Measurements from ENCODE around the gene FTCD.

Gene FTCD

DNA sequence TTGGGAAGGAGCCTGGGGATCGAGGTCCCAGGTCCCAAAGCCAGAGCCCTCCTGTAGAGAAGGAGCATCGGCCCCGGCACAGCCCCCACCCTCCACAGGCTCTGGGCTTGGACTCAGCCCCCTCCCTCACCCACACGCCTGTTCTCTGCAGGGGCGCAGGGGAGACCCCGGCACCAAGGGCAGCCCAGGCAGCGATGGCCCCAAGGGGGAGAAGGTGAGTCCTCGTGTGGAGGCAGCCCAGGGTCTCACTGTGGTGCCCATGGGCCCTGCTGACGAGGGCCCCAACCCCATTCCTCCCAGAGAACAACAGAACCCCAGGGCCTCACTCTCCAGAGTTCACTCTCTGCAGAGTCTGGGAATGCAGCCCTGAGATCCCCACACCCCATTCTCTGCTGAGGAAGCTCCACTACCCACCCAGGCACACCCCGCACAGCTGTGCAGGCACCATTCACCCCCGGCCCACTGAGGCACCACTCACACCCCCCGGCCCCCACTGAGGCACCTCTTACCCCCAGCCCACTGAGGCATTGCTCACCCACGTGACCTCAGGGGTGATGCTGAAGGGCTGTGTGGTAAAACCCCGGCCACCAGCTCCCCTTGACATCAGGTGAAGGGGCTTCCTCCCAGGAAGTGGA is 35.6 kb downstream of the FTCD start:
- Histone ChIP-seq H3K9me3 (ENCODE audit: control insufficient read depth, low read depth, low read length) (no peaks in the 10 kb centered on the region), H3K27ac (ENCODE audit: low read length) (no peak overlapping the region), H3K36me3 (ENCODE audit: control insufficient read depth, low read depth, low read length) (no peaks in the 10 kb centered on the region), H3K9ac (ENCODE audit: low read length) (no peak overlapping the region), H3K27me3 (ENCODE audit: control insufficient read depth, insufficient read depth, low read length) (no peaks in the 10 kb centered on the region), H3K4me1 (ENCODE audit: control insufficient read depth, low read depth, low read length) (no peaks in the 10 kb centered on the region), H3K4me3 (ENCODE audit: low read length) (no peak overlapping the region)

DNA sequence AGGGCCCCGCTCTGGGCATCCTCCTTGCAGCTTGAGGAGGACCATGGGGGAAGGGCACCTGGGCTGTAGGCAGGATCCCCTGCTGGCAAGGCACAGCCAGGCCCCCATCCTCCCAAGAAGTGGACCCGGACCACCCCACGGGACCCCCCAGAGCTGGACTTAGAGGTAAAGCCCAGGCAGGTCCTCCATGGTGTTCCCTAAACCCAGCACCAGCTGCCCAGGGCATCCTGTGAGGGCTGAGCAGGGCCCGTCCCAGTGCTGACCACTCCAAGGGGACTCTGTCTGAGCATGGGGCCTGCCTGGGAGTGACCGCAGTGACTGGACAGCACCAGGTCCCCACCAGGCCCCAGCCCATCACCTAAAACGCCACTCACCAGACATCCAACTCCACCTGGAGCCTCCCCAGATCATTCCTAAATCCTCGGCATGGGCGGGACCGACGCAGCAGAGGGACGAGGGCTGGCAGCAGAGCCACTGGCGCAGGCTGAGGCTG is 36.2 kb downstream of the FTCD start:
- Histone ChIP-seq H3K9me3 (ENCODE audit: control insufficient read depth, low read depth, low read length) (no peaks in the 10 kb centered on the region), H3K27ac (ENCODE audit: low read length) (no peak overlapping the region), H3K9ac (ENCODE audit: low read length) (no peak overlapping the region), H3K27me3 (ENCODE audit: control insufficient read depth, insufficient read depth, low read length) (no peaks in the 10 kb centered on the region), H3K36me3 (ENCODE audit: control insufficient read depth, low read depth, low read length) (no peaks in the 10 kb centered on the region), H3K4me1 (ENCODE audit: control insufficient read depth, low read depth, low read length) (no peaks in the 10 kb centered on the region), H3K4me3 (ENCODE audit: low read length) (no peak overlapping the region)

DNA sequence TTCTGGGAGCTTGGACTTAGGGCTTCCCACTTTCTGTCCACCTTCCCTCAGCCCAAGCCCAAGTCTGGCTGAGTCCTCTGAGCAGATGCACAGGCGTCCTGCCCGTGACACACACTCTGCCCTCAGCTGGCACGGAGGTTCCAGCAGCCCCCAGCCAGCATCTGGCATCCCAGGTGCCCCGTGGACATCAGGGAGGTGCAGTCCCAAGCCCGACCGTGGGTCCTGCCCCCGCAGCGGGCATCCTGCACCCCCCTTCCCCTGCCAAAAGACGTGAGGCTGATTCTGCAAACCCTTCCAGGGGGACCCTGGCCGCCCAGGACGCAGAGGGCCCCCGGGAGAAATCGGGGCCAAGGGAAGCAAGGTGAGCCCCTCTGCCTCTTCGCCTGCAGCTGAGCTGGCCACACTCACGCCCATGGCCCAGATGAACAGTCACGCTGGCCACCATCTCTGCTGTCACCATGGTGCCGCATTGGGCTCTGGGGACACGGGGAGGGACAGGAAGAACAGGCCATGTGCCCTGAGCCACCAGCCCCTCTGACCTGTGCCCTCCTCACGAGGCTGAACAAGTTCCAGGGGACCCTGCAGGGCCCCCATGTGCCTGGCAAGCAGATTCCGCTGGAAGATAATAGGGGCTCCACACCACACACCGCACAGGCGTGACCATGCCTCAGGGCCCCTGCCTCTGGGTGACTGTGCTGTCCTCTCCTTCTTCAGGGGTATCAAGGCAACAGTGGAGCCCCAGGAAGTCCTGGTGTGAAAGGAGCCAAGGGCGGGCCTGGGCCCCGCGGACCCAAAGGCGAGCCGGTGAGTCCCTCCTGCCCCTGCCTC is 36.8 kb downstream of the FTCD start:
- H3K27me3 ChIP-seq (ENCODE audit: control insufficient read depth, insufficient read depth, low read length), result no peaks in the 10 kb centered on the region
- no peaks in the 10 kb centered on the region for H3K9me3 ChIP-seq (ENCODE audit: control insufficient read depth, low read depth, low read length)
- no peak overlapping the region for H3K27ac ChIP-seq (ENCODE audit: low read length)

DNA sequence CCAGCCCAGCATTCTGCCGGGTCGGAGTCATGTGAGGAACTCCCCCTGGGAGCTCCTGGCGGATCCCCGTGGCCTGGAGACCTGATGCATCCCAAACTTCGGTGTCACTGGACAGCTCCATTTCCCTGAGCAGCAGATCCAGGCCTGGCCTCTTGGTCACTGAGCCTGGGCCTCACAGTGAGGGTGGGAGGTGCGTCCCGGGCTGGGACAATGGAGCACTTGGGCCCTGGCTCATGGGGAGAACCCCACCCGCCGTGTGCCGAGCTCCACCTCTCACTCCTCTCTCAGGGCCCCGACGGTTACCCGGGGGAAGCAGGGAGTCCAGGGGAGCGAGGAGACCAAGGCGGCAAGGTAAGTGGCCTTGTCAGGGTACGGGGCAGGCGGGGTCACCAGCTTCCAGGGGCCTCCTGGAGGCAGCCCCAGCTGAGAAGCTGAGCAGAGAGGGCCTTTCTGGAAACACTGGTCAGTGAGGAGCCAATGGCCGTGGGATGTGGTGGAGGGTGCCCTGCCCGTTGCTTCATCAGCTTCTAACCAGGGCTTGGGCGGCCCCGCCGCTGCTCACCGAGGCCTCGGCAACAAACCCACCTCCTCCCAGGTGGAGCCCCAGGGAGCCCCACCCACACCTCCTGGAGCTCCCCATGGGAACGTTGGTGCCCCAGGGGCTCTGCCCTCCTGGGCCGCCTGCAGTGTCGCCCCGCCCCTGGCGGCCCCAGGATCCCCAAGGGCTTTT is 37.6 kb downstream of the FTCD start:
- H3K27ac ChIP-seq (ENCODE audit: low read length), result no peak overlapping the region
- no peaks in the 10 kb centered on the region for H3K27me3 ChIP-seq (ENCODE audit: control insufficient read depth, insufficient read depth, low read length)
- H3K4me1 ChIP-seq (ENCODE audit: control insufficient read depth, low read depth, low read length), result no peaks in the 10 kb centered on the region
- no peaks in the 10 kb centered on the region for H3K36me3 ChIP-seq (ENCODE audit: control insufficient read depth, low read depth, low read length)
- no peaks in the 10 kb centered on the region for H3K9me3 ChIP-seq (ENCODE audit: control insufficient read depth, low read depth, low read length)
- H3K9ac ChIP-seq (ENCODE audit: low read length), result no peak overlapping the region
- no peak overlapping the region for H3K4me3 ChIP-seq (ENCODE audit: low read length)

More for the DNA sequence above, 36.8 kb downstream of the FTCD start:
- no peak overlapping the region for H3K9ac ChIP-seq (ENCODE audit: low read length)
- H3K4me1 ChIP-seq (ENCODE audit: control insufficient read depth, low read depth, low read length), result no peaks in the 10 kb centered on the region
- no peaks in the 10 kb centered on the region for H3K36me3 ChIP-seq (ENCODE audit: control insufficient read depth, low read depth, low read length)
- no peak overlapping the region for H3K4me3 ChIP-seq (ENCODE audit: low read length)

DNA sequence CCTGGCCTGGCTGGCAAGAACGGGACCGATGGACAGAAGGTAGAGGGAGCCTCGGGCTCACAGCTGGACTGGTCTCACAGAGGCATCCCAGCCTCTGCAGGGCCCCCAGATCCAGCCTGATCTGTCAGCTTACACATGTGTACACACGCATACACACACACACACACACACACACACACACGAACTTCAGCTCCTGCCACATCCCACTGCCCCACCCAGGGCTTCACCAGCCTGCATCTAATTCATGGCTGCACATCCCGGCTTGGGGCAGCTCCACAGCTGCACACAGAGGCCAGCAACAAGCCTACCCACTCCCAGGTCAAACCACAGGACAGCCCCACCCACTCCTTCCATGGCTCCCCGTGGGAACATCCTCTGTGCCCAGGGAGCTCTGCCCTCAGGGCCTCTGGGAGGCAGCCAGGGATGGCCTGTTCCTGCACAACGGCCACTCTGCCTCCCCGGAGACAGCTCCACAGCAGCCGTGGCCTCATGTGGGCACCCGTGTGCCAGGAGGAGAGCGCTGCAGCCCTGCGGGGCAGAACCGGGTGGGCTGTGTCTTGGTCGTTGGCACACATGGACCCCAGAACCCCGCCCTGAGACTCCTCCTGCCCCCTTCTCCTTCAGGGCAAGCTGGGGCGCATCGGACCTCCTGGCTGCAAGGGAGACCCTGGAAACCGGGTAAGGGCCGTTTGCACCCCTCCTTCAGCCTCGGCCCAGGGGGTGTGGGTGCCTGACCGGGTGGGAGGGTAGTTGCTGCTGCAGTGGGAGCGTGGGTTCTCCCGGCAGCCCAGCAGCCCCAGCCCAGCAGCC is 38.4 kb downstream of the FTCD start:
- Histone ChIP-seq H3K36me3 (ENCODE audit: control insufficient read depth, low read depth, low read length) (no peaks in the 10 kb centered on the region), H3K27ac (ENCODE audit: low read length) (no peak overlapping the region), H3K4me1 (ENCODE audit: control insufficient read depth, low read depth, low read length) (no peaks in the 10 kb centered on the region), H3K9me3 (ENCODE audit: control insufficient read depth, low read depth, low read length) (no peaks in the 10 kb centered on the region), H3K27me3 (ENCODE audit: control insufficient read depth, insufficient read depth, low read length) (no peaks in the 10 kb centered on the region), H3K4me3 (ENCODE audit: low read length) (no peak overlapping the region), H3K9ac (ENCODE audit: low read length) (no peak overlapping the region)

DNA sequence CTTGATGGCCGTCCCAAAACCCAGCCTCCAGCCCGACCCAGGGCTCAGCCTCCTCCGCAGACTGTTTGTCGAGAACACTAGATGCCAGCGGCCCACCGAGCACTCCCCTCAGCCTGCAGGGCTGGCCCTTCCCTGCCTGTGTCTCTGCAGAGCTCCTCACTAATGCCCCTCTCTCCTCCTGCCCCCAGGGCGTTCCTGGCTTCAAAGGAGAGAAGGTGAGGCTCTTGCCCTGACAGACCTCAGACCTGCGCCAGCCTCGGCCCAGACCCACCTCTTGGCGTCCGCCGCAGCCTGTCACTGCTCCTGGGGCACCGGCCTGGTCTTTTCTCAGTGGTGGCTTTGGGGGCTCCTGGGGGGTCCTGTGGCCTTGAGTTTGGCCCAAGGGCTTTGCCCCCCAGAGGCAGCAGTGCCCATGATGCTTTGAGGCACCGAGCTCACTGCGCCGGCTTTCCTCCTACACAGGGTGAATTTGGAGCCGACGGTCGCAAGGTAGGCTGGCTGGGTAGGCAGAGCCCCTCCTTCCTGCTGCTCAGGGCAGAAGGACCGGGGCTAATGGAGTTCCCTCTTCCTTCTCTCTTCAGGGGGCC is 39.1 kb downstream of the FTCD start:
- H3K4me3 ChIP-seq (ENCODE audit: low read length), result no peak overlapping the region
- no peaks in the 10 kb centered on the region for H3K9me3 ChIP-seq (ENCODE audit: control insufficient read depth, low read depth, low read length)
- no peaks in the 10 kb centered on the region for H3K4me1 ChIP-seq (ENCODE audit: control insufficient read depth, low read depth, low read length)
- H3K36me3 ChIP-seq (ENCODE audit: control insufficient read depth, low read depth, low read length), result no peaks in the 10 kb centered on the region
- H3K27me3 ChIP-seq (ENCODE audit: control insufficient read depth, insufficient read depth, low read length), result no peaks in the 10 kb centered on the region
- H3K9ac ChIP-seq (ENCODE audit: low read length), result no peak overlapping the region
- H3K27ac ChIP-seq (ENCODE audit: low read length), result no peak overlapping the region

DNA sequence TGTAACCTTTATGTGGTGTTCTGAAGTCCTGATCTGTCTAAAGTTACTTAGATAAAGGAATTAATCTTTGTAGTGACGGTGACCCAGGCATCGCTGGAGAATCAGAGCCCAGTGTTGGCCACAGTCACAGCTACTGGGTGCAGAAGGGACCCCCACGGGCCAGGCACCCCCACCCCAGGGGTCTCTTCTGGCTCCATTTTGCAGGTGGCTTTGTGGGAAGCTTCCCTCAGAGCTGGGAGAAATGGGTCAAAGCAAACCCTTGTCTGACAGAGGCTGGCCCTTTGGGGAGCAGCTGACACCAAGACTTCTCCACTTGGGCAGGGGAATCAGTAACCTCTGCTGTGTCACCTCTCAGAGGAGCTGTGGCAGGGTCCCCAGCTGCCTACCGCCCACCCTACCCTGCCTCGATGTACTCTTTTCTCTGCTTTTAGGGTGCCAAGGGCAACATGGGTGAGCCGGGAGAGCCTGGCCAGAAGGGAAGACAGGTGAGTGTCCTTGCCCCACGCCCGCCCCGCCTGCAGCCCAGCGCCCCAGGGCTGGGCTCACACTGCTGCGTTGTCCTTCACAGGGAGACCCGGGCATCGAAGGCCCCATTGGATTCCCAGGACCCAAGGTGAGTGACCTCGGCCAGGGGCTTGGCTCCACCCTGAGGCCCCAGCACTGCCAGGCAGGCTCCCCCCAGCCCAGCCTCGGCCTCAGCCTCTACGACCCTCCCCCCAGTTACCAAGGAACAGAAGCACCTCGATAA is 39.8 kb downstream of the FTCD start:
- no peak overlapping the region for H3K9ac ChIP-seq (ENCODE audit: low read length)
- no peaks in the 10 kb centered on the region for H3K9me3 ChIP-seq (ENCODE audit: control insufficient read depth, low read depth, low read length)
- no peaks in the 10 kb centered on the region for H3K27me3 ChIP-seq (ENCODE audit: control insufficient read depth, insufficient read depth, low read length)
- no peak overlapping the region for H3K27ac ChIP-seq (ENCODE audit: low read length)
- H3K4me1 ChIP-seq (ENCODE audit: control insufficient read depth, low read depth, low read length), result no peaks in the 10 kb centered on the region
- no peaks in the 10 kb centered on the region for H3K36me3 ChIP-seq (ENCODE audit: control insufficient read depth, low read depth, low read length)
- H3K4me3 ChIP-seq (ENCODE audit: low read length), result no peak overlapping the region

DNA sequence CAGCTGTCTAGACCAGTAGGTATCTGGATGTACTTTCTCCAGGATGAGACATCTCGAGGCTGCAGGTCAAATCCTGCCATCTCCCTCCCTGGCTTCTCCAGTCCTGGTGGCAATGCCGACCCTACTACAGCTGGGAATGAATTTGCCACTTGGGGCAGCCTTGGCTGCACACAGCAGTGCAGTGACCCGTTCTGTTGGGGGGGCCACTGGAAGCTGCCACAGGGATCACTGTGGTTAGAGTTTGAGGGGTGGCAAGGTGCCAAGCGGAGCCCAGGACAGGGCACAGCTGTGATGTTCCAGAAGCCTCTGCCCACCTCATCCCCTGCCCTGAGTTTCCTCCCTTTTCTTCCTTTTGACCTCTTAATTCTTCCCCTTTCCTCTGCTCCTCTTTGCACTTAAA is 40.4 kb downstream of the FTCD start:
- no peaks in the 10 kb centered on the region for H3K27me3 ChIP-seq (ENCODE audit: control insufficient read depth, insufficient read depth, low read length)
- H3K36me3 ChIP-seq (ENCODE audit: control insufficient read depth, low read depth, low read length), result no peaks in the 10 kb centered on the region
- H3K27ac ChIP-seq (ENCODE audit: low read length), result no peak overlapping the region
- no peak overlapping the region for H3K9ac ChIP-seq (ENCODE audit: low read length)
- H3K9me3 ChIP-seq (ENCODE audit: control insufficient read depth, low read depth, low read length), result no peaks in the 10 kb centered on the region
- no peak overlapping the region for H3K4me3 ChIP-seq (ENCODE audit: low read length)
- no peaks in the 10 kb centered on the region for H3K4me1 ChIP-seq (ENCODE audit: control insufficient read depth, low read depth, low read length)

DNA sequence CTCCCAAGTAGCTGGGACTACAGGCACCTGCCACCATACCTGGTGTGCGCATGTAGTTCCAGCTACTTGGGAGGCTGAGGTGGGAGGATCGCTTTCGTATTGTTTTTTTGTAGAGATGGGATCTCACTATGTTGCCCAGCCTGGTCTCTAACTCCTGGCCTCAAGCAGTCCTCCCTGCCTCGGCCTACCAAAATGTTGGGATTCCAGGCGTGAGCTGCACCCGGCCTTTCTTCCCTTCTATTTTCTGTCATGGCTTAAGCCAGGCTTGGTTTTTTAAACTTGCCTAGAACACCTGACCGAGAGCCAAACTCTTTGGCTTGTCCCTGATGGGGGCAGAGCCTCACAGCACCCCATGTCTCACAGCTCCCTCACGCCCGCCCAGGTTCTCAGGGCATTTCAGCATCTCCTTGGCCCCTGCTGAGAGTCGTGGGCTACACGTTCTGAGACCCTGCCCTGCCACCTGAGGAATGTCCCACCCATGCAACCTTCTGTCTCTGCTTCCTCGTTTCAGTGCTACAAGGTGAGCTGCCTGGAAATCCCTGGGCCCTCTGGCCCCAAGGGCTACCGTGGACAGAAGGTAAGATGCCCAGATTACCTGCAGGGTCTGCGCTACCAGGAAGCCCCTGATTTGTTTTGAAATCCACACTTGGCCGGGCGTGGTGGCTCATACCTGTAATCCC is 41.7 kb downstream of the FTCD start:
- H3K9ac ChIP-seq (ENCODE audit: low read length), result no peak overlapping the region
- H3K36me3 ChIP-seq (ENCODE audit: control insufficient read depth, low read depth, low read length), result no peaks in the 10 kb centered on the region
- H3K4me1 ChIP-seq (ENCODE audit: control insufficient read depth, low read depth, low read length), result no peaks in the 10 kb centered on the region
- H3K27ac ChIP-seq (ENCODE audit: low read length), result no peak overlapping the region
- H3K9me3 ChIP-seq (ENCODE audit: control insufficient read depth, low read depth, low read length), result no peaks in the 10 kb centered on the region
- H3K27me3 ChIP-seq (ENCODE audit: control insufficient read depth, insufficient read depth, low read length), result no peaks in the 10 kb centered on the region
- no peak overlapping the region for H3K4me3 ChIP-seq (ENCODE audit: low read length)

DNA sequence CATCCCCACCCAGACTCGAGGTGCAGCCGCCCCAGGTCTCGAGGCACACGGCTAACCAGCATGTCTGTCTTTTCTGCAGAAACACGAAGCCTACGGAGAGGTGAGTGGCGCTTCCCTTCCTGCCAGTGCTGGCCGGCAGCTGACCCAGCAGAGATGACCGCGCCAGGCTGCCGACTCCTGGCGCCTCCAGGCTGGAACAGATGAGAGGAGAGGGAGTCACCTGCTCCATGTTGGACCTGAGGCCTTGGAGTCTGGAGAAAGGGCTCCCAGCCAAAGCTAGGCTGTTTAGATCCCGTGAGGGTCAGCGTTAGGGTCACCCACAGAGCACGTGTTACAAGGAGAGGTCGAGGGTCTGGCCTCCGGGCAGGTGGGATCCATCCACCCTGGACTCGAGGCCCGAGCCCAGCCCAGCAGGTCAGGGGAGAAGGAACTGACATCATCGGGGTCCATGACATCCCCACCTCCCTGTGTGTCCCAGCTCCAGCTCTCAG is 42.6 kb downstream of the FTCD start:
- H3K36me3 ChIP-seq (ENCODE audit: control insufficient read depth, low read depth, low read length), result no peaks in the 10 kb centered on the region
- no peak overlapping the region for H3K9ac ChIP-seq (ENCODE audit: low read length)
- no peak overlapping the region for H3K4me3 ChIP-seq (ENCODE audit: low read length)
- no peaks in the 10 kb centered on the region for H3K27me3 ChIP-seq (ENCODE audit: control insufficient read depth, insufficient read depth, low read length)
- no peaks in the 10 kb centered on the region for H3K4me1 ChIP-seq (ENCODE audit: control insufficient read depth, low read depth, low read length)
- H3K9me3 ChIP-seq (ENCODE audit: control insufficient read depth, low read depth, low read length), result no peaks in the 10 kb centered on the region
- no peak overlapping the region for H3K27ac ChIP-seq (ENCODE audit: low read length)

Measured in iPS-18a (cell line).